ENCODE measurements around the gene CENPP. TPM values are rescaled to one million over a fixed set of nuclear protein-coding genes. Genes with fewer than 3 reads are reported as not detected.

CENPP gene
- total RNA-seq, 1 donor from 2014 or later, result 4.4 TPM

GRCh38 chr9:92385001-92385400, 59.2 kb downstream of the CENPP start:
- no peak for DNase-seq (ENCODE audit: low read depth)
- no peak overlapping the region for H3K4me3 ChIP-seq (ENCODE audit: low read depth, low read length)
- TF ChIP-seq CTCF (conservative IDR thresholded peaks at IDR 0.05; ENCODE audit: low read depth, low read length), result no peak

- DNase-seq (ENCODE audit: low read depth), result no peak
- H3K4me3 ChIP-seq (ENCODE audit: low read depth, low read length), result no peak overlapping the region
- TF ChIP-seq CTCF (conservative IDR thresholded peaks at IDR 0.05; ENCODE audit: low read depth, low read length), result no peak
Measured at GRCh38 chr9:92385477-92385876, 59.7 kb downstream of the CENPP start.

GRCh38 chr9:92385953-92386352, 60.2 kb downstream of the CENPP start:
- TF ChIP-seq CTCF (conservative IDR thresholded peaks at IDR 0.05; ENCODE audit: low read depth, low read length), result no peak
- no peak for DNase-seq (ENCODE audit: low read depth)
- H3K4me3 ChIP-seq (ENCODE audit: low read depth, low read length), result no peak overlapping the region

GRCh38 chr9:92392690-92393089, 66.9 kb downstream of the CENPP start:
- no peak overlapping the region for H3K4me3 ChIP-seq (ENCODE audit: low read depth, low read length)
- TF ChIP-seq CTCF (conservative IDR thresholded peaks at IDR 0.05; ENCODE audit: low read depth, low read length), result no peak
- no peak for DNase-seq (ENCODE audit: low read depth)

GRCh38 chr9:92393686-92394085, 67.9 kb downstream of the CENPP start:
- H3K4me3 ChIP-seq (ENCODE audit: low read depth, low read length), result no peak overlapping the region
- TF ChIP-seq CTCF (conservative IDR thresholded peaks at IDR 0.05; ENCODE audit: low read depth, low read length), result no peak
- no peak for DNase-seq (ENCODE audit: low read depth)

- no peak for TF ChIP-seq CTCF (conservative IDR thresholded peaks at IDR 0.05; ENCODE audit: low read depth, low read length)
- no peak overlapping the region for H3K4me3 ChIP-seq (ENCODE audit: low read depth, low read length)
- DNase-seq (ENCODE audit: low read depth), result no peak
Measured at GRCh38 chr9:92395617-92396016, 69.9 kb downstream of the CENPP start.

GRCh38 chr9:92397853-92398252, 72.1 kb downstream of the CENPP start:
- no peak for TF ChIP-seq CTCF (conservative IDR thresholded peaks at IDR 0.05; ENCODE audit: low read depth, low read length)
- H3K4me3 ChIP-seq (ENCODE audit: low read depth, low read length), result no peak overlapping the region
- DNase-seq (ENCODE audit: low read depth), result no peak

Measured in epithelial cell of proximal tubule (primary cell).